Peyer's patch (tissue), 4 donors: Measurements from ENCODE around the gene NEUROD2.

ENCODE experiments used
- POLR2A ChIP-seq, 2 donors: fragments of 450-650 bp; IDR thresholded peaks; one replicate each; pipeline ENCODE4 v1.5.1; 2017; ENCODE audit warnings: antibody characterized with exemption in 2 of 2, mild to moderate bottlenecking in 2 of 2, moderate library complexity in 2 of 2
- TF ChIP-seq, protein P1 (sequence below), 6 experiments: fragments of 450-650 bp in 4 of 6; fragments of 200-600 bp in 2 of 6; sonication (generic) in 1 of 6; IDR thresholded peaks; one replicate each; pipeline ENCODE4 v1.5.1; 2017 to 2019; ENCODE audit warnings: antibody characterized with exemption in 6 of 6, mild to moderate bottlenecking in 3 of 6, moderate library complexity in 1 of 6

DNA sequence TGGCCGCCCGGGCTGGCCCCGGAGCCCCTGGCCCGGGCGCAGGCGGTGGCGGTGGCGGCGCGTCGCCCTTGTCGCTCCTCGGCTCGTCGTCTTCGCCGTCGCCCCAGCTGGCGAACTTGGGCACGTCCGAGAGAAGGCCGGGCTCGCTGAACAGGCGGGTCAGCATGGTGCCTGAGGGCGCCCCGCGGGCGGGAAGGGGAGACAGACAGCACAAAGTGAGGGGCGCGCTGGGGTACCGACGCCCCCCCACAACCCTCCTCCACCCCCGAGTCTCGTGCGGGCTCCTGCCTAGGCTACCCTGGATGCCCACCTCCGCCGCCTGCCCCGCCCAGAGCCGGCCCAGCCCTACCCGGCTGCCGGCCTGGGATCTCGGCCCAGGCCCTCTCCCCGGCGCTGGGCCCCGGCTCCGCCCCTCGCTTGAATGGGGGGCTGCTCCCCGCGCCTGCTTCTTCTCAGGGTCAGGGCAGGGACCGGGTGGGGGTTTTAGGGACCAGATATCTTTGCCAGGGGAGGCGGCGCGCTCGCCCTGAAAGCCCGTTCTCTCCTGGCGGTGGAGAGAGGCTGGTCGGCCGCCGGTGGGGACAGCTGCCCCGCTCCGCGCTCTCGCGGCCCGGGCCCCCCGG is 1.2 kb downstream of the NEUROD2 start:
- TF ChIP-seq, protein P1, sequence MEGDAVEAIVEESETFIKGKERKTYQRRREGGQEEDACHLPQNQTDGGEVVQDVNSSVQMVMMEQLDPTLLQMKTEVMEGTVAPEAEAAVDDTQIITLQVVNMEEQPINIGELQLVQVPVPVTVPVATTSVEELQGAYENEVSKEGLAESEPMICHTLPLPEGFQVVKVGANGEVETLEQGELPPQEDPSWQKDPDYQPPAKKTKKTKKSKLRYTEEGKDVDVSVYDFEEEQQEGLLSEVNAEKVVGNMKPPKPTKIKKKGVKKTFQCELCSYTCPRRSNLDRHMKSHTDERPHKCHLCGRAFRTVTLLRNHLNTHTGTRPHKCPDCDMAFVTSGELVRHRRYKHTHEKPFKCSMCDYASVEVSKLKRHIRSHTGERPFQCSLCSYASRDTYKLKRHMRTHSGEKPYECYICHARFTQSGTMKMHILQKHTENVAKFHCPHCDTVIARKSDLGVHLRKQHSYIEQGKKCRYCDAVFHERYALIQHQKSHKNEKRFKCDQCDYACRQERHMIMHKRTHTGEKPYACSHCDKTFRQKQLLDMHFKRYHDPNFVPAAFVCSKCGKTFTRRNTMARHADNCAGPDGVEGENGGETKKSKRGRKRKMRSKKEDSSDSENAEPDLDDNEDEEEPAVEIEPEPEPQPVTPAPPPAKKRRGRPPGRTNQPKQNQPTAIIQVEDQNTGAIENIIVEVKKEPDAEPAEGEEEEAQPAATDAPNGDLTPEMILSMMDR (IDR thresholded peaks at IDR 0.05), result no peak
- no peak for TF ChIP-seq POLR2A (IDR thresholded peaks at IDR 0.05)
